GM12872 (cell line): ENCODE results near the gene TMEM187.

Experiments
- TF ChIP-seq, protein P1 (sequence below): IDR thresholded peaks from 3 replicates; pipeline ENCODE4 v1.5.1; 2011; ENCODE audit warnings: low read depth, mild to moderate bottlenecking, low read length, moderate library complexity; ENCODE audit not compliant: insufficient read depth

TMEM187 gene

DNA sequence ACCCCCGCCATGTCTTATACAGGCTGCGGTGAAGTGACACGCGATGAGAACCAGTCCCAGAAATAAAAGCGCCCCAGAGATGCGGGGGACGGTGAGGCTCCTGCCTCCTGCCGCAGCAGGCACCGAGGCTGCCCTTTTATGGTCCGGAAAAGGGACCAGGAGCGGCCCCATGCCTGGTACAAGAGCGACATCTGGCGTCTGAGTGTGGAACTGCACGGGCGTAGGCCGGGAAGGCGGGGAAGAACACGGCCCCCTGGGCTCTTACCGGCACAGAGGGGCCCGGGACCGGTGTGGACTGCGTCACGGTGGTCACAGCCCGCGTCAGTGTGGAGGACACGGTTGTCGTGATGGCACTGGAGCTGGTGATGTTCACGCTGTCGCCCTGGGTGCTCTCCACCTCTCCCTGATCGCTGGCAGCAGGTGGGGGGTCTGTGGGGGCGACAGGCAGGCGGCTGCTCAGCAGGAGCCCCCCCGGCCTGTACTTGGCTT lies 19.2 kb upstream of the TMEM187 start:
- TF ChIP-seq, protein P1, sequence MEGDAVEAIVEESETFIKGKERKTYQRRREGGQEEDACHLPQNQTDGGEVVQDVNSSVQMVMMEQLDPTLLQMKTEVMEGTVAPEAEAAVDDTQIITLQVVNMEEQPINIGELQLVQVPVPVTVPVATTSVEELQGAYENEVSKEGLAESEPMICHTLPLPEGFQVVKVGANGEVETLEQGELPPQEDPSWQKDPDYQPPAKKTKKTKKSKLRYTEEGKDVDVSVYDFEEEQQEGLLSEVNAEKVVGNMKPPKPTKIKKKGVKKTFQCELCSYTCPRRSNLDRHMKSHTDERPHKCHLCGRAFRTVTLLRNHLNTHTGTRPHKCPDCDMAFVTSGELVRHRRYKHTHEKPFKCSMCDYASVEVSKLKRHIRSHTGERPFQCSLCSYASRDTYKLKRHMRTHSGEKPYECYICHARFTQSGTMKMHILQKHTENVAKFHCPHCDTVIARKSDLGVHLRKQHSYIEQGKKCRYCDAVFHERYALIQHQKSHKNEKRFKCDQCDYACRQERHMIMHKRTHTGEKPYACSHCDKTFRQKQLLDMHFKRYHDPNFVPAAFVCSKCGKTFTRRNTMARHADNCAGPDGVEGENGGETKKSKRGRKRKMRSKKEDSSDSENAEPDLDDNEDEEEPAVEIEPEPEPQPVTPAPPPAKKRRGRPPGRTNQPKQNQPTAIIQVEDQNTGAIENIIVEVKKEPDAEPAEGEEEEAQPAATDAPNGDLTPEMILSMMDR, result peak; percentile 89

DNA sequence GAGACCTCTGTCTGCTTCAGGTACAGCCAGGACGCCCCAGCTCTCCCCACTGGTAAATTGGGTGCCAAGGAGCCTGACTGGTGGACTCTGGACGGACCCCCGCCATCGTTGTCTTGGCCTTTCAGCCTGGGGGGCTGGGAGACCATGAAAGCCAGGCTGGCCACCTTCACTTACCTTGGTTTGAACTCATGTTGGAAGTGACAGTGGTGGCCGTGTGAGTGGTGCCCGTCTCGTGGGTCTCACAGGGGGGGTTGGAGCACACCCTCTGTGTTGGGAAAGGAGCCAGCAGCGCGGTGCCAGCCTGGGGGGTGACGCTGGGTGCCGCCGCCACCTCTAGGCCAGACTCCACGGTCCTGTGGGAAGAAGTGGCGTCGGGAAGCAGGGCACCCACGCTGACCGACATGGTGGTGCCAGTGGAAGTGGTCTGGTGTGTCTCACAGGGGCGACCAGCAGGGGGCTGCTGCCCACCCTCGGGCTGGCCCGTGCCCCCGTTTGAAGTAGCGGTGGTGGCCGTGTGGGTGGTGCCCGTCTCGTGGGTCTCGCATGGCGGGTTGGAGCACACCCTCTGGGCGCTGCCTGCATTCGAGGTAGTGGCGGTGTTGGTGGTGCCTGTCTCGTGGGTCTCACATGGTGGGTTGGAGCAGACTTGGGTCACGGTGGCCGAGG lies 18.5 kb upstream of the TMEM187 start:
- TF ChIP-seq, protein P1, result 0 out of 3 replicates have a peak, but pooled peaks have one; percentile 30

DNA sequence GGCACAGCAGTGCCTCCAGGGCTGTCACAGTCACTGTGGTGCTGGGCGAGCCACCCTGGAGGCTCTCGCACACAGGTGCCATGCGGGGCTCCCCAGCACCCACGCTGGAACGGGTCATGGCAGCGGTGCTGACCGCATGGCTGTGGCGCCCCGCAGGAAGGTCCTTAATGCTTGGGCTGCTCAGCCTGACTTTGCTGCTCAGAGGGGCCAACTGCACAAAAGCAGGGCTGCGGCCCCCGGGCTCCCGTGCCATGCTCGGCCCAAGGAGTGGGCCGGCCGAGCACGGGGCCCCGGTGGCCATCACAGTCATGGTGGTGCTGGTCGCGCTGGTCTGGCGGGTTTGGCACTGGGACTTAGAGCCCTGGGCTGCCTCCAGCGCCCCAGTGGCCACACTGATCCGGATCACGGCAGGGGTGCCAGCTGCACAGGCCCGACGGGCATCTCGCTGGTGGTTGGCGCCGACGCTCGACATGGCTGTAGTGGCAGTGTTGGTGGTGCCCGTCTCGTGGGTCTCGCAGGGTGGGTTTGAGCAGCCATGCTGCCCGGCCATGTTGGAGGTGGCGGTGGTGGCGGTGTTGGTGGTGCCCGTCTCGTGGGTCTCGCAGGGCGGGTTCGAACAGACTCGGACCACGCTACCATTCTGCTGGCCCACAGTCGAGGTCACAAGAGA lies 17.9 kb upstream of the TMEM187 start:
- TF ChIP-seq, protein P1, result no peak

DNA sequence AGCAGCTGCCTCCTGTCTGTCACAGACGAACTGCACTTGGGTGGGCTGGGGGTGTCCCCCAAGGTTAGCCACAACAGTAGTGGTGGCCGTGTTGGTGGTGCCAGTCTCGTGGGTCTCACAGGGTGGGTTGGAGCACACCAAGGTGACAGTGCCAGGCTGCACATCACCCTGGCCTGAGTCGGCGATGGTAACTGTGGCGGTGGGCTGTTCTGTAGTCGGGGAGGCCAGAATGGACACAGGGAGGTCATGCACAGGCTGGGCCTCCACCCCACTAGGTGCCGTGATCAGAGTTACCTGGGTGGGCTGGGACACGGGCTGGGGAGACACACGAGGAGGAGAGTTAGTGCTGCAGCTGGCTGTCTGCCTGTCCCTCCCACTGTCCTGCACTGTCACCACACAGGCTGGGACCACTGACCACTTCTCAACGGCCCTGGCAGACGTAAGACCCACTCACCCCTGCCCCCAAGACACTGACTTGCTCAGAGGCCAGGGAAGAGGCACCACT lies 17.3 kb upstream of the TMEM187 start:
- TF ChIP-seq, protein P1, result no peak

DNA sequence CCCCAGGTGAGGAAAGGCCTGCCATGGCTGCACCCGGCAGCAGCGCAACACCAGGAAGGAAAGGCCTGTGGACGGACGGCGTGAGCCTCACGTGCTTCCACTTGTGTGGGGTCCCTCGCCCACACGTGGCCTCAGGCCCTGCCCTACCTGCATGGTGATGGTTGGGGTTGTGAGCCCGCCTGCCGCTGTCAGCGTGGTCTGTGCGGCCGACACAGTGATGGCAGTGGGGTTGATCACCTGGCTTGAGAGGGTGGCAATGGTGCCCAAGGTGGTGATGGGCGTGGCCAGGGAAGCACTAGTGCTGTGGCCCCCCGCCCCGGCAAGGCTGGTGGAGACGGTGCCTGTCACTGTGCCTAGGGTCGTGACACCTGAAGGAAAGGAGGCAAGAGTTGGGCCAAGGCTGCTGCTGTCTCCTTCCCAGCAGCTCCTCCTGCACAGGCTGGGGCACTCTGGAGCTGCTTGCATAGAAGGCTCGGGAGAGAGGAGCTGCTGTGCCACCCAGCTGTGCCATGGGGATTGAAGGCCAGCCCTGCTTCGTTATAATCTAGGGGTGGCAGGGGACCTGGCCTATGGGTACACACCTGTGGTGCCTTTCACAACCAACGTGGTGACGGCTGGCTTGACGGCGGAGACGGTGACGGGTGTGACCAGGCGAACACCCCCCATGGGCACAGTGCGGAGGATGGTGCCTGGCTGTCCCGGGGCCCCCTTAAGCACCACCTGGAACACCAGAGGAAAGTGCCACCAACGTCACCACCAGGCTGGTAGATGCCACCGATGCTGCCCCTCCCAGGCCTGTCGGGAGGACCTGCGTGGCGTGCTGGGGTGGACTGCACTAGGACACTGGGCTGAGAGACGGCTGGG lies 16.3 kb upstream of the TMEM187 start:
- TF ChIP-seq, protein P1, result no peak

DNA sequence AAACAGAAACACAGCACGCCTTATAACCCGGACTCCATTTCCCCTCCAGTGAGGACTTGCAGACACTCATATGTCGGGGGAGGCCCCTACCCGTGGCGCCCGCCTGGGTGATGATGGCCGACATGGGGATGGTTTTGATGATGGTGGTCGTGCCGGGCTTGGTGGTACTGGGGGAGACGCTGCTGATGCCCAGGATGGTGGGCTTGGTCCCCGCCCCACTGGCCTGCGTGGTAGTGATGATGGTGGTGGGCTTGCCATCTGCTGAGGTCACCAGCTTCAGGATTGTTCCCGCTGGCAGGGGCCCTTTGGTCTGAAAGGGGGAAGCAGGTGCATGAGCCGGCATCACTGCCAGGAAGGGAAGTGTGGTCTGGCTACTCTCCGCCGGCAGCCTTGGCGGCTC lies 15.3 kb upstream of the TMEM187 start:
- TF ChIP-seq, protein P1, result no peak

DNA sequence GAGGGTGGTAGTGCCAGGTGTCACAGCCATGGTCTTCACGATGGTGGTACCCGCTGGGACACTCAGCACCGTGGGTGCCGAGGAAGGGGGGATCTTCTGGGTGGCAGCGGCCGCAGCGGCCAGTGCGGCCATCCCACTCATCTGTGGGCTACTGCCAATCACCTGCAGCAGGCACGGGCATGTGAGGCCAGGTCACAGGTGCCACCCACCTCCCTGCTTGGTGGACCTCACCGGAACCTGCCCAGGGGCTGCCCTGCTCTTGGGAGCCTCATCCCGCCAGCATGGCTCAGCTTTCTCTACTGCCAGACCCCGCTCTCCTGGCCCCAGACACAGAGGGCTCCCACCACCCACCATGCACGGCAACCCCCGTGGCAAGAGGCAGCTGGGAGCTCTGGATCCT lies 13.9 kb upstream of the TMEM187 start:
- TF ChIP-seq, protein P1, result no peak
